Spleen (tissue), 11 donors: ENCODE results near the gene ENDOG. TPM values are rescaled to one million over a fixed set of nuclear protein-coding genes. Genes with fewer than 3 reads are reported as not detected.

Experiments used
- DNase-seq: peaks from one replicate; pipeline ENCODE4 v3.0.0-alpha.2; 2020
- H3K27ac ChIP-seq, 8 donors: fragments of 200-600 bp; sonication (generic) in 7 of 8; 1 replicate in 4 of 8; 2 replicates in 4 of 8; pipeline versions ENCODE4 v1.5.0 to v1.8.0; 2016 to 2021; ENCODE audit warnings: inconsistent platforms in 4 of 8, mild to moderate bottlenecking in 4 of 8, moderate library complexity in 1 of 8
- H3K27me3 ChIP-seq, 7 donors: fragments of 200-600 bp; sonication (generic) in 6 of 7; replicated peaks in 1 of 7; 1 replicate in 4 of 7; 2 replicates in 3 of 7; pipeline versions ENCODE4 v1.5.0 to v1.8.0; 2016 to 2021; ENCODE audit warnings: inconsistent platforms in 3 of 7, mild to moderate bottlenecking in 1 of 7
- H3K36me3 ChIP-seq, 6 donors: fragments of 200-600 bp; sonication (generic) in 5 of 6; 1 replicate in 4 of 6; 2 replicates in 2 of 6; pipeline versions ENCODE4 v1.5.0 to v1.8.0; 2016 to 2021; ENCODE audit warnings: inconsistent platforms in 2 of 6
- H3K4me1 ChIP-seq, 6 donors: fragments of 200-600 bp; sonication (generic) in 5 of 6; 1 replicate in 3 of 6; 2 replicates in 3 of 6; pipeline versions ENCODE4 v1.5.0 to v1.8.0; 2016 to 2021; ENCODE audit warnings: inconsistent platforms in 3 of 6
- H3K4me3 ChIP-seq, 8 donors: fragments of 200-600 bp; sonication (generic) in 7 of 8; 1 replicate in 4 of 8; 2 replicates in 4 of 8; pipeline versions ENCODE4 v1.5.0 to v1.8.0; 2016 to 2021; ENCODE audit warnings: inconsistent platforms in 4 of 8, mild to moderate bottlenecking in 4 of 8, moderate library complexity in 2 of 8
- H3K9me3 ChIP-seq, 8 donors: fragments of 200-600 bp; sonication (generic) in 7 of 8; 1 replicate in 4 of 8; 2 replicates in 4 of 8; pipeline versions ENCODE4 v1.5.0 to v1.8.0; 2016 to 2021; ENCODE audit warnings: inconsistent platforms in 4 of 8
- CTCF ChIP-seq, 11 experiments: fragments of 200-600 bp in 7 of 11; fragments of 450-650 bp in 4 of 11; sonication (generic) in 4 of 11; IDR thresholded peaks in 8 of 11; conservative IDR thresholded peaks in 3 of 11; 1 replicate in 7 of 11; 2 replicates in 4 of 11; pipeline versions ENCODE4 v1.4.0 to v1.8.0; 2016 to 2021; ENCODE audit warnings: antibody characterized with exemption in 11 of 11, inconsistent platforms in 4 of 11, mild to moderate bottlenecking in 1 of 11
- POLR2A ChIP-seq, 3 donors: fragments of 450-650 bp; IDR thresholded peaks; one replicate each; pipeline ENCODE4 v1.5.1; 2017; ENCODE audit warnings: antibody characterized with exemption in 3 of 3, mild to moderate bottlenecking in 1 of 3
- POLR2AphosphoS5 ChIP-seq, 3 donors: sonication (generic); formaldehyde crosslinking; IDR thresholded peaks; one replicate each; pipeline ENCODE4 v1.5.1; 2017; ENCODE audit warnings: antibody characterized with exemption in 3 of 3
- WGBS, 5 donors: extraction: QIAGEN DNeasy Blood & Tissue Kit in 3 of 5; methylation state at CpG; one replicate each; pipeline versions ENCODE4 v1.1.5 to v1.1.7; 2013 to 2018; 5-methylcytosine and 5-hydroxymethylcytosine counted together
- intact Hi-C: fragments of 100-400 bp; cut with DNase I; formaldehyde crosslinking; loops from one replicate; pipeline ENCODE4 v1.15.0; 2023; ENCODE audit warnings: low total_unique reads
- polyA plus RNA-seq, 3 donors: library from polyadenylated mRNA; stranded (reverse); fragments of 200-250 nt; gene quantifications; one replicate each; pipeline ENCODE4 v1.2.1, GENCODE V29; 2013
- total RNA-seq, 7 donors: library from RNA; depleted of rRNA in 3 of 7; stranded (reverse); fragments of >200 nt in 3 of 7; fragmentation: NEBNext Ultra II Directional in 4 of 7; extraction: Animal tissue kit (Norgen Biotek cat#: 25700) in 4 of 7; gene quantifications; one replicate each; pipeline versions ENCODE4 v1.1.0 to v1.2.1, GENCODE V29; 2016 to 2021
- donor health status: healthy with polysubstance abuse.
- donor health status: DM: no; HTN: no; CAD: no; lungs with moderate emphysema.
- donor health status: DM: no; HTN: no; CAD: no.
- donor health status: Bipolar disorder and iron deficiency.
- donor health status: healthy.
- donor health status: DM: no; HTN: no; CAD: no.
- donor health status: DM: yes; HTN: yes; CAD: no.

Gene ENDOG
- total and polyA plus RNA-seq, 10 donors = 9.6 to 16.9 (median 13.3) TPM

- intact Hi-C loops = no loop called here
- no peak for DNase-seq
- H3K4me3 ChIP-seq = no peak overlapping the region
- no peaks in the 10 kb centered on the region for H3K9me3 ChIP-seq
- TF ChIP-seq POLR2A (IDR thresholded peaks at IDR 0.05) (no peak), POLR2AphosphoS5 (IDR thresholded peaks at IDR 0.05) (no peak), CTCF (IDR thresholded peaks at IDR 0.05 in 8 of 11, conservative IDR thresholded peaks at IDR 0.05 in 3 of 11) (no peak)
- peaks cover 0 to 100% (median 90%) of the 10 kb centered on the region in 6 donors for H3K36me3 ChIP-seq
- no peak overlapping the region for H3K27ac ChIP-seq
- H3K27me3 ChIP-seq = no peaks in the 10 kb centered on the region
- 94 to 99% (median 96%) methylated on average over 7 of the region's 7 CpGs for WGBS, 5 donors
- no peaks in the 10 kb centered on the region for H3K4me1 ChIP-seq
Observed at GRCh38 chr9:128800061-128800460, 18.2 kb upstream of the ENDOG start.

GRCh38 chr9:128802482-128802881 is 15.8 kb upstream of the ENDOG start:
- Histone ChIP-seq H3K4me1 (no peaks in the 10 kb centered on the region), H3K4me3 (no peak overlapping the region), H3K9me3 (no peaks in the 10 kb centered on the region), H3K36me3 (peaks cover 0 to 100% (median 97%) of the 10 kb centered on the region in 6 donors), H3K27ac (no peak overlapping the region), H3K27me3 (no peaks in the 10 kb centered on the region)
- TF ChIP-seq POLR2A (IDR thresholded peaks at IDR 0.05) = no peak
- TF ChIP-seq CTCF (IDR thresholded peaks at IDR 0.05 in 8 of 11, conservative IDR thresholded peaks at IDR 0.05 in 3 of 11) = no peak
- no peak for TF ChIP-seq POLR2AphosphoS5 (IDR thresholded peaks at IDR 0.05)
- DNase-seq = no peak
- 94 to 96% (median 94%) methylated on average over 4 of the region's 4 CpGs for WGBS, 5 donors
- intact Hi-C loops = no loop called here

GRCh38 chr9:128805661-128806060 is 12.6 kb upstream of the ENDOG start:
- Histone ChIP-seq H3K4me1 (no peaks in the 10 kb centered on the region), H3K27ac (no peak overlapping the region), H3K27me3 (no peaks in the 10 kb centered on the region), H3K36me3 (peaks cover 0 to 97% (median 82%) of the 10 kb centered on the region in 6 donors), H3K9me3 (no peaks in the 10 kb centered on the region), H3K4me3 (no peak overlapping the region)
- 87 to 91% (median 90%) methylated on average over 14 of the region's 14 CpGs for WGBS, 5 donors
- no peak for DNase-seq
- TF ChIP-seq POLR2AphosphoS5 (IDR thresholded peaks at IDR 0.05) = no peak
- TF ChIP-seq CTCF (IDR thresholded peaks at IDR 0.05 in 8 of 11, conservative IDR thresholded peaks at IDR 0.05 in 3 of 11) = no peak
- no peak for TF ChIP-seq POLR2A (IDR thresholded peaks at IDR 0.05)
- intact Hi-C loops = no loop called here

GRCh38 chr9:128807827-128808226 is 10.5 kb upstream of the ENDOG start:
- Histone ChIP-seq H3K27me3 (no peaks in the 10 kb centered on the region), H3K4me1 (no peaks in the 10 kb centered on the region), H3K36me3 (peaks cover 0 to 75% (median 62%) of the 10 kb centered on the region in 6 donors), H3K27ac (no peak overlapping the region), H3K4me3 (no peak overlapping the region), H3K9me3 (no peaks in the 10 kb centered on the region)
- DNase-seq = no peak
- 83 to 89% (median 87%) methylated on average over 8 to 14 of the region's 14 CpGs for WGBS, 5 donors
- TF ChIP-seq POLR2A (IDR thresholded peaks at IDR 0.05) (no peak), POLR2AphosphoS5 (IDR thresholded peaks at IDR 0.05) (no peak), CTCF (IDR thresholded peaks at IDR 0.05 in 8 of 11, conservative IDR thresholded peaks at IDR 0.05 in 3 of 11) (no peak)
- intact Hi-C loops = no loop called here
